ENCODE data around the gene GFI1B. TPM values are rescaled to one million over a fixed set of nuclear protein-coding genes. Genes with fewer than 3 reads are reported as not detected.

The GFI1B gene
- total RNA-seq, 1 donor from 2014 or later: 0.27 TPM

DNA sequence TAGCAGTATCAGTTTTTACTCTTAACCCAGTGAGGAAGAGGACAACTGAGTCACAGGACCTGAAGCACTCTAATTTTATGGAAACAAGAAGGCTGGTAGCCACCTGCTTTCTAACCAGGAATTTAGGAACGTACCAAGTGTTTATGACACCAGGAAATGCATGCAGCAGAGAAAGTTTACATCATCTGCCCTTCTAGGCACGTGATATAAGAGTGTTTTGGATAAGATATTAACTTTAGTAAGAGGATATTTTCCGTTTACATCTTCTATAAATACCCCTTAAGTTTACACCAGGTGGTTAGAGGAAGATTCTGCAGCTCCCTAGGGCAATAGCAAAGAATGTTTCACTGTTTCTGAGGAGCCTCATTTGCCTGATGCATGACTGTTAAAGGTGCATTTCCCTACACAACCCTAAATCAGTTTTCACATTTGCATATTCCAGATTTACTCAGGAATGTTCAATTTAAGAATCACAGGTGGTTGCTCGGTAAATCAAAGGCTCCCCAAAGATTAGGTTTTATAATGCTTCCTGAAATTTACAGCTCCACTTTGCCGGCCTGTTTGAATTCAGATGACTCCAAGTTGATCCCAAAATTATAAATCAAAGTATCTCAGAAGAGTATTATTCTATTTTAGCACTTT lies 35.8 kb upstream of the GFI1B start:
- Histone ChIP-seq H3K4me3 (peak overlapping the region; percentile 100), H3K27me3 (ENCODE audit: low read depth) (no peaks in the 10 kb centered on the region), H3K27ac (replicated peaks) (peak overlapping the region; percentile 63), H3K36me3 (no peaks in the 10 kb centered on the region), H3K4me1 (peaks cover 88% of the 10 kb centered on the region), H3K9me3 (replicated peaks) (no peaks in the 10 kb centered on the region)
- no peak for DNase-seq
- intact Hi-C loops (cut with micrococcal nuclease): no loop called here
- TF ChIP-seq, protein P1, sequence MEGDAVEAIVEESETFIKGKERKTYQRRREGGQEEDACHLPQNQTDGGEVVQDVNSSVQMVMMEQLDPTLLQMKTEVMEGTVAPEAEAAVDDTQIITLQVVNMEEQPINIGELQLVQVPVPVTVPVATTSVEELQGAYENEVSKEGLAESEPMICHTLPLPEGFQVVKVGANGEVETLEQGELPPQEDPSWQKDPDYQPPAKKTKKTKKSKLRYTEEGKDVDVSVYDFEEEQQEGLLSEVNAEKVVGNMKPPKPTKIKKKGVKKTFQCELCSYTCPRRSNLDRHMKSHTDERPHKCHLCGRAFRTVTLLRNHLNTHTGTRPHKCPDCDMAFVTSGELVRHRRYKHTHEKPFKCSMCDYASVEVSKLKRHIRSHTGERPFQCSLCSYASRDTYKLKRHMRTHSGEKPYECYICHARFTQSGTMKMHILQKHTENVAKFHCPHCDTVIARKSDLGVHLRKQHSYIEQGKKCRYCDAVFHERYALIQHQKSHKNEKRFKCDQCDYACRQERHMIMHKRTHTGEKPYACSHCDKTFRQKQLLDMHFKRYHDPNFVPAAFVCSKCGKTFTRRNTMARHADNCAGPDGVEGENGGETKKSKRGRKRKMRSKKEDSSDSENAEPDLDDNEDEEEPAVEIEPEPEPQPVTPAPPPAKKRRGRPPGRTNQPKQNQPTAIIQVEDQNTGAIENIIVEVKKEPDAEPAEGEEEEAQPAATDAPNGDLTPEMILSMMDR (IDR thresholded peaks at IDR 0.05; ENCODE audit: borderline replicate concordance): no peak

DNA sequence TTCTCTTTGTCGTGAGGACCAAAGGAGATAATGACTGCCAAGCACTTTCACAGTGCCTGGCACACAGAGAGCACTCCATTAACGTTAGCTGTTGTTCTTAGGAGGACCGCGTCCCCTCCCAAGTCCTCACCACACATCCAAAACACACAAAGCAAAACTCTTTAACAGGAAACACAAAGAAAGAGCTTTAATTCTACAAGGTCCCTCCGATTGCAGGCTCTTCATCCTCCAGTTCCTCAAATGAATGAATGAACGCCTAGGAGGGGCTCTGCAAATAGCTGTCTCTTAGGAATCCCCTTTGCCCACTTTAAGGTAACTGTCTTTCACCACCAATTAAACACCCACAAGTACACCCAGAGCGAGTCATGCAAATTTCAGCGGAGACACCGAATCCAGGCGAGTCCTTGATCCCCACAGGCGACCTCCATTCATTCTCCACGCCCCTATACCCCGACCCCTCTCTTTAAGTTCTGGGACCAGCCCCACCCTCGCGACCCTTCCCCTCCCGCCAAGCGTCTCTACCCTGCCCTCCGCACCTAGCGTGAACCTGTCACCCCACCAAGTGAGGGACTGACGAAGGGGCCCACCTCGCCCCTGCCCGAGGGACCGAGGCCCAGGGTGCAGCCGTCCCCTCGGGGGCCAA lies 34.7 kb upstream of the GFI1B start:
- peak overlapping the region; percentile 100 for H3K4me3 ChIP-seq
- intact Hi-C loops (cut with micrococcal nuclease): no loop called here
- peak overlapping the region; percentile 98 for H3K27ac ChIP-seq (replicated peaks)
- no peaks in the 10 kb centered on the region for H3K36me3 ChIP-seq
- TF ChIP-seq, protein P1 (IDR thresholded peaks at IDR 0.05; ENCODE audit: borderline replicate concordance): no peak
- no peak for DNase-seq
- no peaks in the 10 kb centered on the region for H3K9me3 ChIP-seq (replicated peaks)
- no peaks in the 10 kb centered on the region for H3K27me3 ChIP-seq (ENCODE audit: low read depth)
- peaks cover 77% of the 10 kb centered on the region for H3K4me1 ChIP-seq

DNA sequence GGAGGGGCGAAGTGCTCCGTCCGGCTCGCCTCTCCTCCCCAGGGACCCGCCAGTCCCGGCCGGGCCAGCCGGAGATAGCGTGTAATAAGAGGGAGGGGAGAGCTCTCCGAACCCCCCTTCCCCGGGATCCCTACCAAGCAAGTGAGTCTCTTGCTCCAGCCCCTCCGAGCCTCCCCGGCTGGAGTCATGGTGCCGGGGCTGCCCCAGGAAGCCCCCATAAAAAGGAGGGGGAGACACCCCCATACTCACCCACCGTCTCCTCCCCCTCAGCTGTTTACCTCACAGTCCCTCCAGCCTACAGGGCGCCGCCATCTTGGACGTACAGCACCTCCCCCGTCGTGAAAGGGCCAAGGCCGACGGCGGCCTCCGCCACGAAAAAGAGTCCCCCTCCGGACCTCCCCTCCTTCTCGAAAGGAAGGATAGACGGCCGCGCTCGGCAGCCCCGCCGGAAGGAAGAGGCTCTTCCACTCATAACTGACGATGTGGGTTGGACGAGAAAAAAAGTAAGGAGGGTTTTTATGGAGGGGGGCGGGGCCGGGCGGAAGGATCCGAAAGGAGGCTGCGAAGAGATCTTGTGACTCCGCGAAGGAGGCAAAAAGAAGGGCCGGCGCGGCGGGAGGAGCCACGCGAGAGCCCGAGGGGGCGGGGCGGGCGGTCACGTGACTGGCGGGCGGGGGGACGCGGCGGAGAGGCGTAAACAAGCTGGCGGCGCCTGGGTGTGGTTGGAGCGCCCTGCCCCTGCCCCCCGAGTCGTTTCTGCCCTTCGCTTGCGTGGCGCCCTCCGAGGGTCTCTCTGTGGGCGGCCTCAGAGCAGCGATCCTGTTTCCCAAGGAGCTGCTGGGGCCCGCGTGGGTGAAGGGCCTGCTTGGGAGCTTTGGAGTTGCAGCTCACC lies 34.0 kb upstream of the GFI1B start, which contains the start of gene TSC1:
Gene TSC1, minus strand, starts transcription at position 323 of the 892 bp plus-strand sequence. CDS start 15,744 bp downstream, outside the sequence.
- peaks cover 69% of the 10 kb centered on the region for H3K4me1 ChIP-seq
- no peaks in the 10 kb centered on the region for H3K27me3 ChIP-seq (ENCODE audit: low read depth)
- intact Hi-C loops (cut with micrococcal nuclease): no loop called here
- H3K27ac ChIP-seq (replicated peaks): peak within 1 kb of the TSS; percentile 98
- H3K9me3 ChIP-seq (replicated peaks): no peaks in the 10 kb centered on the region
- DNase-seq: peak; percentile 98
- no peaks in the 10 kb centered on the region for H3K36me3 ChIP-seq
- TF ChIP-seq, protein P1 (IDR thresholded peaks at IDR 0.05; ENCODE audit: borderline replicate concordance): no peak
- H3K4me3 ChIP-seq: peak within 1 kb of the TSS; percentile 100

DNA sequence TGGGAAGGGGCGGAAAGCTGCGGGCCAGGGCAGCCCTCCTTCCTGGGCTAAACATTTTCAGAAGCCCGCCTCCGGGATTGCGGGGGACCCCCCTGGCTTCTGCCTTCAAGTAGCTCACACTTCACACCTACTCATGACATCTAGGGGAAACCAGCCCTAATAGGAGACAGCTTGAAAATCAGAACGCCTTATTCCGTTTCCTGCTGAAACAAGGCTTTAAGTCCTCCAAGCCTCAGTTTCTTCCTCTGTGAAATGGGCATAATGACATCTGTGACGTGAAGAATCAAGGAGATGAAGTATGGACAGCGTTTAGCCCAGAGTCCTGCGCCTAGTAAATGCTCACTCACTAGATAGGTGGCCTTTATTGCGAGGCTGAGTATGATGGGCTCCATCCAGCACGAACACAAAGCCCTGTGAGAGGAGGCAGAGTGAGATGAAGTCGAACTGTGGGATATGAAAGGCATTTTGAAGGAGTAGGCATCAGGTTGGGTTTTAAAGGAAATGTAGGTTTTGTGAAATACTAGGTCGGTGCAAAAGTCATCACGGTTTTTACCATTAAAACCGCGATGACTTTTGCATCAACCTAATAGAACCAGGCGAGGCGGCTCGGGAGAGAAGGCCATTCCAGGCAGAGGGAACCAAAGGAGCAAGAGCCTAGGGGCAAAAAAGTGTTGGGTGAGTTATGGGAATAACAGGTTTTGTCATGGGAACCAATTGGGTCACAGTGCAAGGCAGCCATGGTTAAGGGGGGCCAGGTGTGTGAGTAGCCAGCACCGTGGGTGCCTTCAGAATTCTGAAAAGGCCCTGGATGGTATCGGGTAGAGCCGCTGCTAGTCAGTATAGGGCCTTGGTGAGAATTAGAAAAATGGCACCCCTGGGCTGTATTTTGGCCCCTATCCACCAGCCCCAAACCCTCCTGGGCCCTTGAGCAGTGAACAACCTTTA lies 33.0 kb upstream of the GFI1B start:
- Histone ChIP-seq H3K9me3 (replicated peaks) (no peaks in the 10 kb centered on the region), H3K27me3 (ENCODE audit: low read depth) (no peaks in the 10 kb centered on the region), H3K36me3 (no peaks in the 10 kb centered on the region), H3K4me3 (peak overlapping the region; percentile 100), H3K27ac (replicated peaks) (peak overlapping the region; percentile 98), H3K4me1 (peaks cover 60% of the 10 kb centered on the region)
- intact Hi-C loops (cut with micrococcal nuclease): no loop called here
- no peak for DNase-seq
- TF ChIP-seq, protein P1 (IDR thresholded peaks at IDR 0.05; ENCODE audit: borderline replicate concordance): no peak
